PC-9 (cell line): ENCODE results near the gene ADGRL1.

Experiments
- EZH2 ChIP-seq: fragments of 200-600 bp; sonication (generic); IDR thresholded peaks from 2 replicates; pipeline ENCODE4 v1.8.0; 2017; ENCODE audit warnings: antibody characterized with exemption, low read depth
- TF ChIP-seq, protein P1 (sequence below): fragments of 200-600 bp; sonication (generic); conservative IDR thresholded peaks from 2 replicates; pipeline ENCODE4 v1.6.1; 2017; ENCODE audit warnings: mixed run types, antibody characterized with exemption, mild to moderate bottlenecking, moderate library complexity

GRCh38 chr19:14197882-14198281, 8.1 kb downstream of the ADGRL1 start:
- TF ChIP-seq, protein P1, sequence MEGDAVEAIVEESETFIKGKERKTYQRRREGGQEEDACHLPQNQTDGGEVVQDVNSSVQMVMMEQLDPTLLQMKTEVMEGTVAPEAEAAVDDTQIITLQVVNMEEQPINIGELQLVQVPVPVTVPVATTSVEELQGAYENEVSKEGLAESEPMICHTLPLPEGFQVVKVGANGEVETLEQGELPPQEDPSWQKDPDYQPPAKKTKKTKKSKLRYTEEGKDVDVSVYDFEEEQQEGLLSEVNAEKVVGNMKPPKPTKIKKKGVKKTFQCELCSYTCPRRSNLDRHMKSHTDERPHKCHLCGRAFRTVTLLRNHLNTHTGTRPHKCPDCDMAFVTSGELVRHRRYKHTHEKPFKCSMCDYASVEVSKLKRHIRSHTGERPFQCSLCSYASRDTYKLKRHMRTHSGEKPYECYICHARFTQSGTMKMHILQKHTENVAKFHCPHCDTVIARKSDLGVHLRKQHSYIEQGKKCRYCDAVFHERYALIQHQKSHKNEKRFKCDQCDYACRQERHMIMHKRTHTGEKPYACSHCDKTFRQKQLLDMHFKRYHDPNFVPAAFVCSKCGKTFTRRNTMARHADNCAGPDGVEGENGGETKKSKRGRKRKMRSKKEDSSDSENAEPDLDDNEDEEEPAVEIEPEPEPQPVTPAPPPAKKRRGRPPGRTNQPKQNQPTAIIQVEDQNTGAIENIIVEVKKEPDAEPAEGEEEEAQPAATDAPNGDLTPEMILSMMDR = no peak
- TF ChIP-seq EZH2 = no peak
